Sigmoid colon (tissue), 4 donors: ENCODE measurements around the gene NTM.

ENCODE experiments used
- EP300 ChIP-seq, 4 donors: sonication (generic); formaldehyde crosslinking; IDR thresholded peaks; one replicate each; pipeline ENCODE4 v1.6.1; 2017; ENCODE audit warnings: antibody characterized with exemption in 4 of 4
- POLR2A ChIP-seq, 2 donors: fragments of 450-650 bp; IDR thresholded peaks; one replicate each; pipeline ENCODE4 v1.6.1; 2016; ENCODE audit warnings: antibody characterized with exemption in 2 of 2, mild to moderate bottlenecking in 2 of 2, moderate library complexity in 2 of 2
- POLR2AphosphoS5 ChIP-seq, 4 donors: sonication (generic); formaldehyde crosslinking; IDR thresholded peaks; one replicate each; pipeline ENCODE4 v1.6.1; 2017; ENCODE audit warnings: antibody characterized with exemption in 4 of 4
- TF ChIP-seq, protein P1 (sequence below), 4 experiments: fragments of 450-650 bp in 3 of 4; fragments of 200-600 bp in 1 of 4; IDR thresholded peaks; one replicate each; pipeline ENCODE4 v1.5.1; 2016 to 2019; ENCODE audit warnings: antibody characterized with exemption in 4 of 4, mild to moderate bottlenecking in 3 of 4, moderate library complexity in 2 of 4

DNA sequence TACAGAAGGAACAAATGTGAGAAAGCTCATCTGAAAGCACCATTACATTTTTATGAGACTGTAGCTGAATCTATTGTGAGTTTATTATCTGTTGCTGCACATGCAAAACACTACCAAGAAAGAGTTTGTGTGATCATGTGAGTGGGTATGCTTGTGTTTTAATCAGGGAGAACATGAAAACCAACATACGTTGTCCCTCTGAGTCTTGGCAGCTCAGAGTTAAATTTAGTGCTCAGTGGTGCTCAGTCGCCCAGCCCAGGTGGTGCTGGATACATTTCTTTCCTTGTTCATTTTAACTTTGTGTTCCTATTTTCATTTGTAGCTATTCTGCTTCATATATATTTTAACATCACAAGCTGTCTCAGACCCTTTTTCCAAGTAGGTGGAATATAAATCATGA lies 500.6 kb downstream of the NTM start:
- TF ChIP-seq, protein P1, sequence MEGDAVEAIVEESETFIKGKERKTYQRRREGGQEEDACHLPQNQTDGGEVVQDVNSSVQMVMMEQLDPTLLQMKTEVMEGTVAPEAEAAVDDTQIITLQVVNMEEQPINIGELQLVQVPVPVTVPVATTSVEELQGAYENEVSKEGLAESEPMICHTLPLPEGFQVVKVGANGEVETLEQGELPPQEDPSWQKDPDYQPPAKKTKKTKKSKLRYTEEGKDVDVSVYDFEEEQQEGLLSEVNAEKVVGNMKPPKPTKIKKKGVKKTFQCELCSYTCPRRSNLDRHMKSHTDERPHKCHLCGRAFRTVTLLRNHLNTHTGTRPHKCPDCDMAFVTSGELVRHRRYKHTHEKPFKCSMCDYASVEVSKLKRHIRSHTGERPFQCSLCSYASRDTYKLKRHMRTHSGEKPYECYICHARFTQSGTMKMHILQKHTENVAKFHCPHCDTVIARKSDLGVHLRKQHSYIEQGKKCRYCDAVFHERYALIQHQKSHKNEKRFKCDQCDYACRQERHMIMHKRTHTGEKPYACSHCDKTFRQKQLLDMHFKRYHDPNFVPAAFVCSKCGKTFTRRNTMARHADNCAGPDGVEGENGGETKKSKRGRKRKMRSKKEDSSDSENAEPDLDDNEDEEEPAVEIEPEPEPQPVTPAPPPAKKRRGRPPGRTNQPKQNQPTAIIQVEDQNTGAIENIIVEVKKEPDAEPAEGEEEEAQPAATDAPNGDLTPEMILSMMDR (IDR thresholded peaks at IDR 0.05), result no peak
- TF ChIP-seq POLR2A (IDR thresholded peaks at IDR 0.05) (no peak), POLR2AphosphoS5 (IDR thresholded peaks at IDR 0.05) (no peak), EP300 (IDR thresholded peaks at IDR 0.05) (no peak)
